Ishikawa (cell line): ENCODE measurements around the gene DDB1.

Experiments used
- CEBPB ChIP-seq: IDR thresholded peaks from 2 replicates; pipeline ENCODE4 v1.6.1; 2012
- CREB1 ChIP-seq: IDR thresholded peaks from 2 replicates; pipeline ENCODE4 v1.6.1; 2012; ENCODE audit warnings: low read depth
- EGR1 ChIP-seq: IDR thresholded peaks from 2 replicates; pipeline ENCODE4 v1.6.1; 2012
- EP300 ChIP-seq: IDR thresholded peaks from 2 replicates; pipeline ENCODE4 v1.6.1; 2012; ENCODE audit warnings: borderline replicate concordance
- FOXM1 ChIP-seq: IDR thresholded peaks from 2 replicates; pipeline ENCODE4 v1.6.1; 2012; ENCODE audit warnings: low read depth, borderline replicate concordance
- MAX ChIP-seq: IDR thresholded peaks from 2 replicates; pipeline ENCODE4 v1.6.1; 2012
- NFIC ChIP-seq: IDR thresholded peaks from 2 replicates; pipeline ENCODE4 v1.6.1; 2012
- RAD21 ChIP-seq: IDR thresholded peaks from 2 replicates; pipeline ENCODE4 v1.6.1; 2012; ENCODE audit warnings: low read depth
- REST ChIP-seq: IDR thresholded peaks from 2 replicates; pipeline ENCODE4 v1.6.1; 2012; ENCODE audit warnings: low read depth, mild to moderate bottlenecking
- TAF1 ChIP-seq: IDR thresholded peaks from 2 replicates; pipeline ENCODE4 v1.6.1; 2012; ENCODE audit warnings: low read depth, mild to moderate bottlenecking
- TCF12 ChIP-seq: IDR thresholded peaks from 2 replicates; pipeline ENCODE4 v1.6.1; 2012; ENCODE audit warnings: low read depth
- TEAD4 ChIP-seq: IDR thresholded peaks from 2 replicates; pipeline ENCODE4 v1.6.1; 2012
- USF1 ChIP-seq: IDR thresholded peaks from 2 replicates; pipeline ENCODE4 v1.6.1; 2012
- YY1 ChIP-seq: IDR thresholded peaks from 2 replicates; pipeline ENCODE4 v1.6.1; 2012; ENCODE audit warnings: low read depth
- ZBTB7A ChIP-seq: IDR thresholded peaks from 2 replicates; pipeline ENCODE4 v1.6.1; 2012; ENCODE audit warnings: low read depth

The DDB1 gene

GRCh38 chr11:61295596-61295926, 37.3 kb downstream of the DDB1 start:
- no peak for TF ChIP-seq USF1
- TF ChIP-seq NFIC: no peak
- TF ChIP-seq ZBTB7A: no peak
- TF ChIP-seq MAX: no peak
- TF ChIP-seq YY1: no peak
- no peak for TF ChIP-seq REST
- no peak for TF ChIP-seq EGR1
- no peak for TF ChIP-seq TAF1
- TF ChIP-seq TEAD4: no peak
- no peak for TF ChIP-seq RAD21
- no peak for TF ChIP-seq FOXM1
- no peak for TF ChIP-seq EP300
- TF ChIP-seq TCF12: no peak
- no peak for TF ChIP-seq CREB1
- no peak for TF ChIP-seq CEBPB

GRCh38 chr11:61294717-61295595, 37.9 kb downstream of the DDB1 start, which contains the start of gene VWCE:
VWCE (minus strand) TSS chr11:61295316; CDS start chr11:61295037, 279 bp downstream.
- TF ChIP-seq CEBPB: no peak
- no peak for TF ChIP-seq EP300
- no peak for TF ChIP-seq EGR1
- TF ChIP-seq ZBTB7A: peak; percentile 51; the same call in 1 of the 2 replicates
- TF ChIP-seq RAD21: peak; percentile 57; the same call in 1 of the 2 replicates
- no peak for TF ChIP-seq FOXM1
- TF ChIP-seq MAX: peak; percentile 26
- TF ChIP-seq TCF12: no peak

- TF ChIP-seq REST (no peak), YY1 (no peak), FOXM1 (no peak), TCF12 (peak; percentile 50; the same call in 1 of the 2 replicates), USF1 (no peak), MAX (peak; percentile 78; the same call in 1 of the 2 replicates), CREB1 (no peak), TAF1 (no peak), CEBPB (no peak), ZBTB7A (peak; percentile 87), EP300 (peak; percentile 46; the same call in 1 of the 2 replicates), TEAD4 (no peak; the same call in 1 of the 2 replicates), EGR1 (peak; percentile 48; the same call in 1 of the 2 replicates), NFIC (peak; percentile 85), RAD21 (no peak)
Measured at GRCh38 chr11:61293867-61294716, 38.8 kb downstream of the DDB1 start.

GRCh38 chr11:61292356-61292755, 40.5 kb downstream of the DDB1 start:
- TF ChIP-seq REST: no peak
- no peak for TF ChIP-seq TCF12
- TF ChIP-seq YY1: no peak
- no peak for TF ChIP-seq USF1
- no peak for TF ChIP-seq TAF1
- no peak for TF ChIP-seq EP300
- no peak for TF ChIP-seq CEBPB
- TF ChIP-seq MAX: no peak
- TF ChIP-seq RAD21: no peak
- no peak for TF ChIP-seq EGR1
